Measurements from ENCODE around the gene SAE1.
A peak's percentile ranks its signal among the peaks of the same experiment; 100 is the strongest.

- no peak for TF ChIP-seq POLR2A (IDR thresholded peaks at IDR 0.05)
- TF ChIP-seq POLR2AphosphoS5 (IDR thresholded peaks at IDR 0.05): peak in 1 of 3 donors; percentile 22
Observed at GRCh38 chr19:47155148-47155547, 24.5 kb downstream of the SAE1 start.

Data from stomach (tissue), 4 donors.